Central memory CD4-positive, alpha-beta T cell (primary cell): Measurements from ENCODE around the gene NEMF.
"Not testable (repeated sequence)": the region's sequence is repeated elsewhere in the genome, so short reads cannot be mapped to it uniquely, and the experiment has no call there.

ENCODE experiments used
- DNase-seq: peaks from one replicate; pipeline ENCODE4 v3.0.0; 2022
- total RNA-seq, 3 experiments: gene quantifications; one replicate each; lab custom pipeline; 2026; lab: John Stamatoyannopoulos, UW

NEMF gene
- 113 to 168 (median 132) reads per million in 3 experiments for total RNA-seq

- peak; percentile 73 for DNase-seq
Measured at GRCh38 chr14:49852301-49853157, at the start of gene NEMF. TSS of gene NEMF (minus strand) at chr14:49852788. CDS start at chr14:49852753, 35 bp downstream.

GRCh38 chr14:49900973-49901372, 48.4 kb upstream of the NEMF start:
- DNase-seq = no peak

- DNase-seq = no peak
Measured at GRCh38 chr14:49898485-49898884, 45.9 kb upstream of the NEMF start.

- no peak for DNase-seq
Measured at GRCh38 chr14:49897965-49898364, 45.4 kb upstream of the NEMF start.

GRCh38 chr14:49897414-49897813, 44.8 kb upstream of the NEMF start:
- DNase-seq = no peak

- DNase-seq = no peak
Measured at GRCh38 chr14:49896966-49897365, 44.4 kb upstream of the NEMF start.

- not testable (repeated sequence) for DNase-seq
Measured at GRCh38 chr14:49896272-49896671, 43.7 kb upstream of the NEMF start.

- DNase-seq = no peak
Measured at GRCh38 chr14:49895480-49895879, 42.9 kb upstream of the NEMF start.

- DNase-seq = not testable (repeated sequence)
Measured at GRCh38 chr14:49894214-49895107, 41.9 kb upstream of the NEMF start.

- DNase-seq = peak; percentile 77
Measured at GRCh38 chr14:49893309-49894213, 41.0 kb upstream of the NEMF start.

- DNase-seq = peak; percentile 91
Measured at GRCh38 chr14:49892636-49893308, 40.2 kb upstream of the NEMF start, which contains the start of gene ARF6. TSS of gene ARF6 (plus strand) at chr14:49893082. CDS start at chr14:49893737, 655 bp downstream.

- DNase-seq = peak; percentile 67
Measured at GRCh38 chr14:49892301-49892635, 39.7 kb upstream of the NEMF start.

- DNase-seq = no peak
Measured at GRCh38 chr14:49888293-49888692, 35.7 kb upstream of the NEMF start.

GRCh38 chr14:49886523-49886922, 33.9 kb upstream of the NEMF start:
- peak; percentile 26 for DNase-seq

GRCh38 chr14:49882826-49883694, 30.5 kb upstream of the NEMF start:
- DNase-seq = no peak

- no peak for DNase-seq
Measured at GRCh38 chr14:49881350-49882001, 28.9 kb upstream of the NEMF start.

GRCh38 chr14:49880267-49881064, 27.9 kb upstream of the NEMF start:
- DNase-seq = no peak

GRCh38 chr14:49879646-49880204, 27.1 kb upstream of the NEMF start:
- peak; percentile 65 for DNase-seq

- DNase-seq = no peak
Measured at GRCh38 chr14:49876563-49877127, 24.1 kb upstream of the NEMF start.
